ENCODE results near the gene NHLH1.

The NHLH1 gene

GRCh38 chr1:160414881-160415280 is 48.0 kb downstream of the NHLH1 start:
- no peak for DNase-seq

DNA sequence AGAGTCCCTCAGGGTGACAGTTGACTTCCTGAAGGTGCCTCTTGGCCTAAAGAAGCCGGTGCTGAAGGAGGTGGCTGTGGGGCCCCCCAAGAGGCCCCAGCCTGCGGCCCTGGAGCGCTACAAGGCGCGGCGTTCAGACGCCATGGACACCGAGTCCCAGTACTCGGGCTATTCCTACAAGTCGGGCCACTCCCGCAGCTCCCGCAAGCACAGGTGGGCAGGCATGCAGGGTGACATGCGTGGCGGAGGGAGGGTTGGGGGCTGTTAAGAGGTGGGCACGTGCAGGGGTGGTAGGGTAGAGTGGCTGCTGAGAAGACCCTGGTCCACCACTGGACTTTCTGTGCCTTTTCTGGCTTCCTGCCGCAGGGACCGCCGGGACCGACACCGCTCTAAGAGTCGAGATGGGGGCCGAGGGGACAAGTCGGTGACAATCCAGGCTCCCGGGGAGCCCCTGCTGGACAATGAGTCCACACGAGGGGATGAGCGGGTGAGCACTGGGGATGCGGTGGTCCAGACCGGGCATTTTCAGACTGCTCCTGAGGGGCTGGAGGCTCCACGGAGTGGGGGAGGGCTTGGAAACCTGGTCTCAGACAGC is 48.9 kb downstream of the NHLH1 start:
- DNase-seq = no peak

DNA sequence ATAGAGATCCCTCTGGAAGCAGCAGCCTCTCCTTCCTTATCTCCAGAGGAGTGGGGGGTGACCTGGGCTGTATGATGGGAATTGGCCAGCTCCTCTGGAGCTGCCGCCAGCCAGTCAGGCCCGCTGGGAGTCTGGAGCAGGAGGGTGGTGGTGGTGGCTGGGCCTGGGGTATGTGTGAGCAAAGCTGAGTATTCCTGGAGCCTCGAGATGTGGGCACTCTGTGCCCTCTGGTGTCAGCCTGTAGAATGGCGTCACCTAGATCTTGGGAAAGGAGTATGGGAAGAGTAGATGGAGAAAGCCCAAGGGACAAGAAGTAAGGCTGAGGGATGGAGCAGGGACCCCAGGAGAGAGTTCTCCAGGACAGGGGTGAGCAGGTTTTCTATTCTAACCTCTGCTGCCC is 49.5 kb downstream of the NHLH1 start:
- peak; percentile 23 for DNase-seq

DNA sequence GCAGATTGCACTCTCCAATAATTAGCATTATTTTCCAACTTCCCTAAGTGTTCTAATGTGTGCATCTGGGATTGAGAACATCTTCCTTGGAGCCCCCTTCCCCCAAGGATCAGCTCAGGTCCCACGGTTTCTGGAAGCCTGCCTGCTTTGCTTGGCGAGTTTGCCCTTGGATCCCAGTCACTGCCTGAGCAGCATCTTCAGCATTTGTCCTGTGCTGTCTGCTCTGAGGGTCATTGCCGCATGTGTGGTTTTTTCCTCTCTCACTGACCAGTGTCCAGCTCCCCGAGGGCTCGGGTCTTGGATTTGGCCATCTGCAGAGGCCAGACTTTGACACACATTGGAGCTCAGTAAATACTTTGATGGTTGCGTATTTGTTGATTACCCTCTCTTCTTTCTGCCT is 51.6 kb downstream of the NHLH1 start:
- DNase-seq = no peak

DNA sequence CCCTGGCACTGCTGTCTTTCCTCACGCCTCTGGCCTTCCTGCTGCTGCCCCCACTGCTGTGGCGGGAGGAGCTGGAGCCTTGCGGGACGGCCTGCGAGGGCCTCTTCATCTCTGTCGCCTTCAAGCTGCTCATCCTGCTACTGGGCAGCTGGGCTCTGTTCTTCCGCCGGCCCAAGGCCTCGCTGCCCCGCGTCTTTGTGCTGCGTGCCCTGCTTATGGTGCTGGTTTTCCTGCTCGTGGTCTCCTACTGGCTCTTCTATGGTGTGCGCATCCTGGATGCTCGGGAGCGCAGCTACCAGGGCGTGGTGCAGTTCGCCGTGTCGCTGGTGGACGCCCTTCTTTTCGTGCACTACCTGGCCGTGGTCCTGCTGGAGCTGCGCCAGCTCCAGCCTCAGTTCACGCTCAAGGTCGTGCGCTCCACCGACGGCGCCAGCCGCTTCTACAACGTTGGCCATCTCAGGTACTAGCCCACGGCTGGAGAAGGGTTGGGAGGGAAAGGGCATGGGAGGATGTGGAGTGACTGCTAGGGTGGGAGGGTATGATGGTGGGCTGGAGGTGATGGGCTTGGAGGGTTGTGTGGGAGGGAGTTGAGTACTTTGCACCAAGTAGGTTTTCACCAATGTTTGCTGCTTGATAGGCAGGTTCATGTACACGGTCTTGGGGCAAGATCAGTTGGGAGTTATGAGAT is 52.4 kb downstream of the NHLH1 start:
- no peak for DNase-seq

GRCh38 chr1:160419838-160420169 is 52.9 kb downstream of the NHLH1 start:
- DNase-seq = no peak

GRCh38 chr1:160420881-160421842 is 54.3 kb downstream of the NHLH1 start:
- DNase-seq = no peak

- DNase-seq = no peak
These were observed 55.0 kb downstream of the NHLH1 start for GRCh38 chr1:160421881-160422280.

All from HCEC 1CT (cell line).